Fibroblast of lung (primary cell): ENCODE measurements around the gene CNTNAP5. TPM values are rescaled to one million over a fixed set of nuclear protein-coding genes. Genes with fewer than 3 reads are reported as not detected.

Experiments
- DNase-seq, 2 donors: peaks; one replicate each; pipeline versions ENCODE4 v3.0.0 to v3.0.0-alpha.2; 2010; ENCODE audit warnings: low read depth in 2 of 2
- H2AFZ ChIP-seq: 2 replicates; pipeline ENCODE4 v1.5.1; 2012; ENCODE audit warnings: low read length, control low read depth, inconsistent platforms
- H3K27ac ChIP-seq: 2 replicates; pipeline ENCODE4 v1.5.1; 2011; ENCODE audit warnings: low read length, control low read depth; ENCODE audit not compliant: insufficient read depth
- H3K27me3 ChIP-seq: 2 replicates; pipeline ENCODE4 v1.5.1; 2011; ENCODE audit warnings: mild to moderate bottlenecking, low read length; ENCODE audit not compliant: control insufficient read depth, insufficient read depth
- H3K36me3 ChIP-seq: 2 replicates; pipeline ENCODE4 v1.5.1; 2011; ENCODE audit warnings: low read length; ENCODE audit not compliant: control insufficient read depth, insufficient read depth
- H3K4me1 ChIP-seq: 2 replicates; pipeline ENCODE4 v1.5.1; 2011; ENCODE audit warnings: low read length; ENCODE audit not compliant: control insufficient read depth, insufficient read depth; ENCODE audit errors: extremely low read depth
- H3K4me2 ChIP-seq: 2 replicates; pipeline ENCODE4 v1.5.1; 2011; ENCODE audit warnings: low read length, control low read depth; ENCODE audit not compliant: insufficient read depth; ENCODE audit errors: extremely low read depth
- H3K4me3 ChIP-seq, 4 experiments: fragments of 200-600 bp in 1 of 4; sonication (generic) in 1 of 4; replicated peaks in 1 of 4; 2 replicates each; pipeline ENCODE4 v1.5.1; 2011 to 2016; ENCODE audit warnings: low read length in 4 of 4, low read depth in 3 of 4, mild to moderate bottlenecking in 3 of 4, control low read depth in 2 of 4, inconsistent platforms in 1 of 4, mixed read lengths in 1 of 4; ENCODE audit not compliant: insufficient read depth in 1 of 4; ENCODE audit errors: control extremely low read depth in 1 of 4
- H3K79me2 ChIP-seq: 2 replicates; pipeline ENCODE4 v1.5.1; 2012; ENCODE audit warnings: mild to moderate bottlenecking, low read length, inconsistent platforms; ENCODE audit not compliant: control insufficient read depth, insufficient read depth
- H3K9ac ChIP-seq: 2 replicates; pipeline ENCODE4 v1.5.1; 2011; ENCODE audit warnings: mild to moderate bottlenecking, low read length, control low read depth; ENCODE audit not compliant: insufficient read depth
- H3K9me3 ChIP-seq: 2 replicates; pipeline ENCODE4 v1.5.1; 2012; ENCODE audit warnings: low read depth, low read length; ENCODE audit not compliant: control insufficient read depth, insufficient read depth
- H4K20me1 ChIP-seq: 2 replicates; pipeline ENCODE4 v1.5.1; 2011; ENCODE audit warnings: low read length; ENCODE audit not compliant: control insufficient read depth, insufficient read depth; ENCODE audit errors: extremely low read depth
- EZH2 ChIP-seq: IDR thresholded peaks from 2 replicates; pipeline ENCODE4 v1.5.1; 2012; ENCODE audit warnings: low read length, control low read depth, mild to moderate bottlenecking; ENCODE audit errors: missing control alignments
- polyA plus RNA-seq, 2 donors: library from polyadenylated mRNA; depleted of rRNA in 1 of 2; stranded (reverse) in 1 of 2; unstranded in 1 of 2; fragments of >200 nt; gene quantifications; 2 replicates each; pipeline ENCODE4 v1.2.1, GENCODE V29; 2011 to 2012; ENCODE audit warnings: missing spikeins in 1 of 2
- total RNA-seq: library from RNA; depleted of rRNA; stranded (reverse); fragments of >200 nt; gene quantifications from 2 replicates; pipeline ENCODE4 v1.2.1, GENCODE V29; 2014
- TF ChIP-seq, protein P1 (sequence below), 2 donors: IDR thresholded peaks in 1 of 2; conservative IDR thresholded peaks in 1 of 2; 1 replicate in 1 of 2; 2 replicates in 1 of 2; pipeline ENCODE4 v1.5.1; 2011 to 2012; ENCODE audit warnings: low read length in 2 of 2, control low read depth in 1 of 2, inconsistent platforms in 1 of 2, low read depth in 1 of 2, mild to moderate bottlenecking in 1 of 2

Gene CNTNAP5
- total and polyA plus RNA-seq, 2 donors (not counting 1 experiment from before 2014, with no cell fraction given) = not detected

- Histone ChIP-seq H3K36me3 (no peaks in the 10 kb centered on the region), H3K27ac (no peak overlapping the region), H4K20me1 (no peaks in the 10 kb centered on the region), H3K4me2 (no peak overlapping the region), H3K4me1 (no peaks in the 10 kb centered on the region), H2AFZ (no peak overlapping the region), H3K9me3 (no peaks in the 10 kb centered on the region), H3K4me3 (no peak overlapping the region), H3K27me3 (no peaks in the 10 kb centered on the region), H3K79me2 (no peaks in the 10 kb centered on the region), H3K9ac (no peak overlapping the region)
- DNase-seq = no peak
- TF ChIP-seq EZH2 = no peak
- TF ChIP-seq, protein P1, sequence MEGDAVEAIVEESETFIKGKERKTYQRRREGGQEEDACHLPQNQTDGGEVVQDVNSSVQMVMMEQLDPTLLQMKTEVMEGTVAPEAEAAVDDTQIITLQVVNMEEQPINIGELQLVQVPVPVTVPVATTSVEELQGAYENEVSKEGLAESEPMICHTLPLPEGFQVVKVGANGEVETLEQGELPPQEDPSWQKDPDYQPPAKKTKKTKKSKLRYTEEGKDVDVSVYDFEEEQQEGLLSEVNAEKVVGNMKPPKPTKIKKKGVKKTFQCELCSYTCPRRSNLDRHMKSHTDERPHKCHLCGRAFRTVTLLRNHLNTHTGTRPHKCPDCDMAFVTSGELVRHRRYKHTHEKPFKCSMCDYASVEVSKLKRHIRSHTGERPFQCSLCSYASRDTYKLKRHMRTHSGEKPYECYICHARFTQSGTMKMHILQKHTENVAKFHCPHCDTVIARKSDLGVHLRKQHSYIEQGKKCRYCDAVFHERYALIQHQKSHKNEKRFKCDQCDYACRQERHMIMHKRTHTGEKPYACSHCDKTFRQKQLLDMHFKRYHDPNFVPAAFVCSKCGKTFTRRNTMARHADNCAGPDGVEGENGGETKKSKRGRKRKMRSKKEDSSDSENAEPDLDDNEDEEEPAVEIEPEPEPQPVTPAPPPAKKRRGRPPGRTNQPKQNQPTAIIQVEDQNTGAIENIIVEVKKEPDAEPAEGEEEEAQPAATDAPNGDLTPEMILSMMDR (conservative IDR thresholded peaks at IDR 0.05 in 1 of 2, IDR thresholded peaks at IDR 0.05 in 1 of 2; ENCODE audit: low read depth in 1 of 2, low read length in 2 of 2) = no peak
These were observed 536.4 kb downstream of the CNTNAP5 start for GRCh38 chr2:124561486-124561885.

DNA sequence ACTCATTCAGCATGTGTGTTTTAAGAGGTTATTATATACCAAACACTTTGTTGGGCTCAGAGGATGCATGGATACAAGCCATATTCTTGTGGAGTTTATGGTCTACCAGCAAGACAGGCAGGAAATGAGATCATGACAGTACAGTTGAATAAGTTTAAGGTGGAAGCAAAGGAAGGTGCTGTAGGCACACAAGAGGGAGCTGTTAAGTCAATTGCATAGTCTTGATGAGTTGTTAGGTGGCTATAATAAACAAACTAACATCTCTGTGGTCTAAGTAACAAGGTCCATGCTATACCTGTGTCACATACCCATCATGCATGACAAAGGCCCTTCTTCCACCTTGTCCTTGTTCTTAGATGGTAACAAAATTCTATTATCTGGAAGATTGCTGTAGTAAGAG is 538.3 kb downstream of the CNTNAP5 start:
- H2AFZ ChIP-seq = no peak overlapping the region
- no peak overlapping the region for H3K9ac ChIP-seq
- no peak for TF ChIP-seq EZH2
- TF ChIP-seq, protein P1 (conservative IDR thresholded peaks at IDR 0.05 in 1 of 2, IDR thresholded peaks at IDR 0.05 in 1 of 2; ENCODE audit: low read depth in 1 of 2, low read length in 2 of 2) = no peak
- no peaks in the 10 kb centered on the region for H3K36me3 ChIP-seq
- H3K9me3 ChIP-seq = no peaks in the 10 kb centered on the region
- H3K4me3 ChIP-seq = no peak overlapping the region
- H3K4me2 ChIP-seq = no peak overlapping the region
- no peaks in the 10 kb centered on the region for H3K27me3 ChIP-seq
- no peaks in the 10 kb centered on the region for H3K4me1 ChIP-seq
- H3K27ac ChIP-seq = no peak overlapping the region
- DNase-seq = no peak
- H4K20me1 ChIP-seq = no peaks in the 10 kb centered on the region
- no peaks in the 10 kb centered on the region for H3K79me2 ChIP-seq

DNA sequence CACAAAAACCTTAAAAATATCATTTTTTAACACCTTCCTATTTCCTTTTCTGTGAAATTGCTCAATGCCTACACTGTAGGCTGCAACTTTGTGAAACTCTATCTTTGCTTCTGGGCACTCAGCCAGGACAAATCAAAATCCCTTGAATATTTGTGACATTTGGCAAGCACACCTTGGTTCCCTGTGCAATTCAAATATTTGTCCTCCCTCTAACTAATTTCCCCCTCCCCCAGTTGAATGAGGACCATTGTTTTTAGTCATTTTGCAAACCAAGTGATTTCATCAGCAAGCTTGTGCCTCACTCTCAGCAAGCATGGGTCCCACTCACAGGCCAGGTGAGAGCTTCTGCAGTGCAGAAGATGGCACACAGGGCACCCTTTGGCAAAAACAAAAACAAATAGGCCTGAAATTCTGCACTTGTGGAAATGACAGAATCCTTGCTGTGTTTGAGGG is 541.5 kb downstream of the CNTNAP5 start:
- H3K79me2 ChIP-seq = no peaks in the 10 kb centered on the region
- H3K9me3 ChIP-seq = no peaks in the 10 kb centered on the region
- H3K4me1 ChIP-seq = no peaks in the 10 kb centered on the region
- no peaks in the 10 kb centered on the region for H3K27me3 ChIP-seq
- no peak overlapping the region for H3K4me3 ChIP-seq
- no peak overlapping the region for H3K9ac ChIP-seq
- H2AFZ ChIP-seq = no peak overlapping the region
- TF ChIP-seq, protein P1 (conservative IDR thresholded peaks at IDR 0.05 in 1 of 2, IDR thresholded peaks at IDR 0.05 in 1 of 2; ENCODE audit: low read depth in 1 of 2, low read length in 2 of 2) = no peak
- H3K36me3 ChIP-seq = no peaks in the 10 kb centered on the region
- H4K20me1 ChIP-seq = no peaks in the 10 kb centered on the region
- no peak overlapping the region for H3K27ac ChIP-seq
- H3K4me2 ChIP-seq = no peak overlapping the region
- DNase-seq = no peak
